ENCODE results near the gene GRAMD1A.
A peak's percentile ranks its signal among the peaks of the same experiment; 100 is the strongest.
"Not testable (repeated sequence)": the region's sequence is repeated elsewhere in the genome, so short reads cannot be mapped to it uniquely, and the experiment has no call there.

The GRAMD1A gene

DNA sequence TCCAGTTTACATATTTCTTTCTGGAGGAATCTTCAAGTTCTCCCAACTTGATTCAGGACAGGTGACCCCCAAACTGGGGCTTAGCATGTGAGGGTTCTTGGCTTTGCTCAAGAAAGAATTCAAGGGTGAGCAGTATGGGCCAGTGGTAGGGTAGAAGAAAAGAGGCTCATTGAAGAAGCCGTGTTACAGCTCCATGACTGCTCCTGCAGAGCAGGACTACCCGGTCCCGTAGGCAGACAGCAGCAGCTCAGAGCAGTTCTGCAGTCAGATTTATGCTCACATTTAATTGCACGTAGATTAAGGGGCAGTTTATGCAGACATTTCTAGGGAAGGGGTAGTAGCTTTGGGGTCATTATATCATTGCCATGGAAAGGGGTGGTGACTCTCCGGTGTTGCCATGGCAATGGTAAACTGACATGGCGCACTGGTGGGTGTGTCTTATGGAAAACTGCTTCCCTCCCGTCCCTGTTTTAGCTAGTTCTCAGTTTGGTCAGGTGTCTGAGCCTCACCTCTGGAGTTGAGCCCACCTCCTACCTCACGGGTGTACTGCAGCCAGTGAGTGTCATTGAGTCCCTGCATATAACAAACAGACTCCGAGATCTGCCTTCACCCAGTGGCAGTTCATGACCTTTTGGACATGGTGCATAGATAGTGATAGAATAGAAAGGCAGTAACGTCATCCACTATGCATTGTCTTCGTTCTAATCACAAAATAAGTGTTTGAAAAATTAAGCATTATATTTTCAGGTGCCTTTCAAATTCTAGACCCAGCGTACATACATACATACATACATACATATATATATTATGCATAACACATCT lies 20.1 kb upstream of the GRAMD1A start:
- DNase-seq (ENCODE audit: low read depth) = no peak

DNA sequence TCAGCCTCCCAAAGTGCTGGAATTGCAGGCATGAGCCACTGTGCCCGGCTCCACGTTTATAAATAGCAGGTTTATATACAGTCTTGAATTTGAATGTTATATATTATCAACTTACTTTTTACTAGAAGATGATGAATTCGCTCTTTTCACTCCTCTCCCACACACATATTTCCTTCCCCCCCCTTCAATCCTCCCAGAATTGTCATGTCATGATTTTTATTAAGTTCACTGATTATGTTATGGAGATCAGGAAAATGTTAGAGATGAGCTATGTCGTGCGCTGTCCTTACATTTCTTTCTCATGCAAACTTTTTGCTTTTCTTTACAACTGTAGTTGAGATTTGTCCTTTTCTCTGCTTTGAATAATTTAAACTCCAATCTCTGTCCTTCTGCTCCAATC lies 17.8 kb upstream of the GRAMD1A start:
- DNase-seq (ENCODE audit: low read depth) = no peak

DNA sequence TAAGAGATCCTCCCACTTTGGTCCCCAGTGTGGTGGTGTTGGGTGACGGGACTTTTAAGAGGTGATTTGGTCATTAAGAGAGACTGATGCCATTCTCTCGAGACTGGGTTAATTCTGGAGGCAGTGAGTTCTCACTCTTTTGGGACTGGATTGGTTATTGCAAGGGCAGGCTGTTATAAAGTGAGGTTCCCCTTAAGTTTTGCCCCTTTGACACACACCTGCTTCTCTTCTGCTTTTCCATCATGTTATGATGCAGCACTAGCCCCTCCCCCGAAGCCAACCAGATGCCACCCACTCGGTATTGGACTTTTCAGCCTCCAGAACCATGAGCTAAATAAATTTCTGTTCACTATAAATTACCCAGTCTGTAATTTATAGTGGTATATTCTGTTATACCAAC lies 16.3 kb upstream of the GRAMD1A start:
- no peak for DNase-seq (ENCODE audit: low read depth)

DNA sequence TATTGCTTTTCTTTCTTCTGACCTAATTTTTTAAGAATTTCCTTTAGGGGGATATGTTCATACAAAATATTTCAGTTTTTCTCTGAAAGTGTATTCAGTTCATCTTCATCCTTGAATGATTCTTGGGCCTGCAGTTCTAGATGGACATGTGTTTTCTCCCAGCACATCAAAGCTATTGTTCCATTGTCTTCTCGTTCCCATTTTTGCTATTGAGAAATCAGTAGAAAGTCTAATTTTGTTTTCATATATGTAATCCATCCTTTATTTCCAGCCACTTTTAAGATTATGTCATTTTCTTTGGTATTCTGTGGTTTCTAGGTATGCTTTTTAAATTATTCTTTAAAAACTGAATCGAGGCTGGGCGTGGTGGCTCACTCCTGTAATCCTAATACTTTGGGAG lies 15.8 kb upstream of the GRAMD1A start:
- DNase-seq (ENCODE audit: low read depth) = no peak

DNA sequence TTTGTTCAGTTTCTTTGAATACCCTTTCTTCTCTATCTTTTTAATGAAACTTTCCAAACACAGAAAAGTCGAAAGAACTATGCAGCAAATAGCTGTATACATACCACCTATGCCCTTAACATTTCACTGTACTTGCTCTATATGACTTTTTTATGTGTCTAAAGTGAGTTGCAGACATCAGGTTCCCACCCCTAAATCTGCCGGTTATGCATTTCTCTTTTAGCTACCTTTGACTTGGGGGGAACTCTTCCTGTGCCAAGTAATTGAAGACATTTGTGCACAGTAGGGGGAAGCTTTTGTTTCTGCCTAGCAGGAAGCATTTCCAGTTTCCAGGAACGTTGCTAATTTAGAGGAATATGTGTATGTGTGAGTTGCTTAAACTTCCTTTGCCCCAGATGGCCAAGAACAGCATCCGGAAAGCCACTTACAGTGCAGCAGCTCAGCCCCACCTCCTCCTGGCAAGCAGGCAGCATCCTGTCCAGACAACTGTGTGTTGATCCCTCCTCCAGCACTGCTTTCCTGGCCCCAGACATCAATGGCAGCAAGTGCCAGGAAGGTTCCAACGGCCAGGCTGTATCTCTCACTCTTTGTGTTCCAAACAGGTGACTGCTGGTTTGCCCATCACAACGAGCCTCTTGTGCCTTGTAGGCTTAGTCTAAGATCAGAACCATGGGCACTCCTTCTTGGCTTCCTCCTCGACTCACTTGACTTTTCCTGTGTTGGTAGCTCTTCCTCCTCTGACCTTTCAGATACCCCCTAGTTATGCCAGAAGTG lies 14.7 kb upstream of the GRAMD1A start:
- DNase-seq (ENCODE audit: low read depth) = no peak

DNA sequence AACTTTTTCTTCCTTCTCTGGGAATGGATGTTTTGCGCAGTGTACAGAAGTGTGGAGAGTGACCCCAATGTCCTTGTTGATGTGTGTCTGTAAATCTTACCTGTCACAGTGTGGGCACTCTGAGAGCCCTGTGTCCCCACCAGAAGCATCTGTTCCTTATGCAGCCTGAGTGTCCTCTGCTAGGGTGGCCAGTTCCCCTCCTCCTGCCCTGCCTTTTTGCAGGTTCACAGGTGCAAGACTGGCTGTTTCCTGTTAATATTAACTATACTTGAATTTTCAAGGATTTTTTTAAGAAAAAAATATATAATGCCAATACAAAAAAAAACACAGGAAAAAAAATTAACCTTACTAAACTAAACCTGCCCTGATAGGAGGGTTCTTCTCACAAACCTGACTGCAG lies 12.0 kb upstream of the GRAMD1A start:
- DNase-seq (ENCODE audit: low read depth) = no peak

DNA sequence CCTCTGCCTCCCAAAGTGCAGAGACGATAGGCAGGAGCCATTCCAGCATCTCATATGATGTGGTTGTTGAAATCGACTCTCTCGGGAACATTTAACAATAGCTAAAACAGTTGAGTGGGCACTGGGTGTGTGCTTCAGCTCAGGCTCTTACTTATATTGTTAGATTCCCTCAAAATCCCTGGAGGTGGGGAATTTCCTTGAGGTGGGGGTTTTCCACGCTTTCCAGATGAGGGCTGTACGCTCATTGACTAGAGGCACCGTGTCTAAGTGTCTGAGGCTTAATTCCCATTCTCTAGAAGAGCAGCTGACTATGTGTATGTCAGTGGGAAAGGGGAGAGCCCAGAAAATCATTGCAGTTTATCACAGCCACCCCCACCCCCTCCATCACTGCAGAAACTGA lies 10.8 kb upstream of the GRAMD1A start:
- no peak for DNase-seq (ENCODE audit: low read depth)

DNA sequence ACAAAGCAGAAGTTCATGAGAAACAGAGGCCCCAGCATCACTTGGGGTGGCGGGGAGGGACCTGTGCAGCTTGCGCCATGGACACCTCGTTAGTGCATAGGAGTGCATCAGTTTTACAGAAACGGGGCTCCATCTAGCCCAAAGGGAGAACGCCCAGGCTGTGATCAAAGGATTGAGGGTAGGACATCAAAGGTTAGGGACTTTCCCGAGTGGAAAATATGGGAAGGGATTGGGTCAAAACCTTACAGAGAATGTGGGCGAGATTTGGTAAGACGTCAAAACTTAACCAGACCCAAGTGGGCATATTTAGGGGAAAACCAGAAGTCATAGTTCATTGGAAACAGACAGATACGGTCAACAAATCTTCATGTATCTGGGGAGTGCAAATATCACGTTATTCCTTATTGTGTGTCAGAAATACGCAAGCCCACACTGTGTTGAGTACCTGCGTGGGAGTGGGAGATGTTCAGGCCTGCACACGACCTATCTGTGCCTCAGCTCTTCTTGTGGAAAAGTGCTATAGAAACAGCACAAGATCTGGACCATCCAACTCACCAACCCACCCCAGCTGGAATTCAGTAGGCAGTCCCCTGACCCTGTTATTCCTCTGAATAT lies 9.4 kb upstream of the GRAMD1A start:
- DNase-seq (ENCODE audit: low read depth) = no peak

DNA sequence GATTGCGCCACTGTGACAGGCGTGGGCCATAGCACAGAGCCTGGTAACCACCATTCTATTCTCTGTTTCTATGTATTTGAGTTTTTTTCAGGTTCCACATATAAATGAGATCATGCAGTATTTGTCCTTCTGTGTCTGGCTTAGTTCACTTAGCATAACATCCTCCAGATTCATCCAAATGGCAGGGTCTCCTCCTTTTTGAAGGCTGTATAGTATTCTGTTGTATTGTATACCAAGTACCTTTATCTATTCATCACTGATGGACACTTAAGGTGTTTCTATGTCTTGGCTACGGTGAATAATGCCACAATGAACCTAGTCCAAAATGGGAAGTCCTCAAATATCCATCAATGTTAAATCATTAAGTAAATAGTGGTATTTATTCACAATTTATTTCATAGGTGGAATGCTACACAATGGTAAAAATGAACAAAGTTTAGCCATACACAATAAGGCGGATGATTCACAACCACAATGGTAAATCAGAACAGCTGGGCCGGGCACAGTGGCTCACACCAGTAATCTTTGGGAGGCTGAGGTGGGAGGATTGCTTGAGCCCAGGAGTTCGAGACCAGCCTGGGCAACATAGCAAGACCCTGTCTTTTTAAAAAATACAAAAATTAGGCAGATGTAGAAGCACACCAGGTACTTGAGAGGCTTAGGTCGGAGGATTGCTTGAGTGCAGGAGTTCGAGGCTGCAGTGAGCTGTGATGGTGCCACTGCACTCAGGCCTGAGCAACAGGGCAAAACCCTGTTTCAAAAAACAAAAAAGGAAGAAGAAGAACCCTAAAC lies 8.4 kb upstream of the GRAMD1A start:
- DNase-seq (ENCODE audit: low read depth) = no peak

DNA sequence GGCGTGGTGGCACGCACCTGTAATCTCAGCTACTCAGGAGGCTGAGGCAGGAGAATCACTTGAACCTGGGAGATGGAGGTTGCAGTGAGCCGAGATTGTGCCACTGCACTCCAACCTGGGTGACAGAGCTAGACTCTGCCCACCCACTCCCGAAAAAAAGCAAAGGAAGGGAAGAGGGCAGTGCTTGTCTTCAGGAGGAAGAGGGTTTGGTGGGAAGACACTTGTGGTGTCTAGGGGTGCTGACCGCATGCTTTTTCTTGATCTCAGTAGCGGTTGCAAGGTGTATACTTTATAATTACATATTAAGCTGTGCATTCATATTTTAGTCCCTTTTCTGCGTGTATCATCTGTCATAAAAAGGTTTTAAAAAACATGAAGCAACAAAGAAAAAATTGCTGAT lies 7.5 kb upstream of the GRAMD1A start:
- DNase-seq (ENCODE audit: low read depth) = not testable (repeated sequence)

DNA sequence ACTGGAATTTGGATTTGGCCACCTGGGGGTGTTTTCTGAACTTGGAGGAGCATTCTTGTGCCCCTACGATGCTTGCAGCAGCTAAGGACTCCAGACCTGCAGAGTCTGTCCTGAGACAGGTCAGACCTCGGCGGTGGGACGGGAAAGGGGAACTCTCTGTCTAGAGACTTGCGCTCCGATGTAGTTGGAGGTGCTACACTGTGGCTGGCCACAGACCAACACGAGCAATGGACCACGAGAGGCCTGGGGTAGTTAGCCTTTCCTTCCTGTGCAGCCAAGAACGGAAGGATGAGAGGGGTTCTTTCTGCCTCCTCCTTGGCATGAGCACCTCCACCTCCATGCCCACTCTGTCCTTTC lies 5.9 kb upstream of the GRAMD1A start:
- no peak for DNase-seq (ENCODE audit: low read depth)

DNA sequence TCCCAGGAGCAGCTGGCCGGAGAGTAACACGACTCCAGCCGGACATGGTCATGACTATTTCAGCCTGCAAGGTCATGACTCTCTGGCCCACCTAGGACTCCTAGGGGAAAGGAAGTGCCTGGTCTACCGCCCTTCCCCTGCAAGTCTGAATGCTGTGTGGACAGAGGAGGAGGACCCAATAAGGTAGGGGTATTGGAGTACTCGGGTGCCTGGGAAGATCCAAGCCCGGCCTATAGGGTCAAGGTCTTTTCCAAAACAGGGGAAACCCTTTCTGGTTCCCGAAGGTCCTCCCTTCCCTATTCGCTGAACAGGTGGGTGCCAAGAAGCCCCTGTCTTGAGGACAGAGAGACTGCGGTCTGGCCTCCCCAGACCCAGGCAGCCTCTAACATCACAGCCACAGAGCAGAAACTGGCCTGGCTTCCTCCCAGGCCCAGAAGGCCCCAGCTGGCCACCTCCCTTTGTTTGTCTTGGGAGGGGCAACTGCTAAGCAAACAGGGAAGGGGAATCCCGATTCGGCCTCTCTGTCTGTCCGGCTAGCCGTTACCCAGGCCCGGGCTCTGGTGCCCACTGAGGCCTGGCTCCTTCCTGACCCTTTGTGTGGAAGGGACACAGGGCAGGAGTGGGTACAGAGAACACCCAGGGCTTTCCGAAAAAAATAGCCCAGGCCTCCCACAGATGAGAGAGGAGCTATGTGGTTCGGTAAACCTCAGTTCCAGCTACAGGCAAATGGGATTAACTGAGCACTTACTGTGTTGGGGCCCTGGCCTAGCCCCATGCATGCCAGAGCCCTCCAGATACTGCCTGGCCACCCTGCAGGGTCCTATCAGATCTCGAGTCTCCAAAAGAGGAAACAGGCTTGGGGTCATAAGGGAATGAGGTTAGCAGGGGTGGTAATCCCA lies 5.2 kb upstream of the GRAMD1A start:
- DNase-seq (ENCODE audit: low read depth) = no peak

DNA sequence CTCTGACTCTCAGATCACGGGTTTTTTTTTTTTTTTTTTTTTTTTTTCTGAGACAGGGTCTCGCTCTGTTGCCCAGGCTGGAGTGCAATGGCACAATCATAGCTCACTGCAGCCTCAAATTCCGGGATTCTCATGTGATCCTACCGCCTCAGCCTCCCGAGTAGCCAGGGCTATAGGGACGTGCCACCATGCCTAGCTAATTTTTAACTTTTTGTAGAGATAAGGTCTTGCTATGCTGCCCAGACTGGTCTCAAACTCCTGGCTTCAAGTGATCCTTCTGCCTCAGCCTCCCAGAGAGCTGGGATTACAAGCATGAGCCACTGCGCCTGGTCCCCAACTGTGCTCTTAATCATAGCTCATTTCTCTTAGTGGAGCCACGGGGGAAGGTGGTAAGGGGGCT lies 4.6 kb upstream of the GRAMD1A start:
- DNase-seq (ENCODE audit: low read depth) = no peak

DNA sequence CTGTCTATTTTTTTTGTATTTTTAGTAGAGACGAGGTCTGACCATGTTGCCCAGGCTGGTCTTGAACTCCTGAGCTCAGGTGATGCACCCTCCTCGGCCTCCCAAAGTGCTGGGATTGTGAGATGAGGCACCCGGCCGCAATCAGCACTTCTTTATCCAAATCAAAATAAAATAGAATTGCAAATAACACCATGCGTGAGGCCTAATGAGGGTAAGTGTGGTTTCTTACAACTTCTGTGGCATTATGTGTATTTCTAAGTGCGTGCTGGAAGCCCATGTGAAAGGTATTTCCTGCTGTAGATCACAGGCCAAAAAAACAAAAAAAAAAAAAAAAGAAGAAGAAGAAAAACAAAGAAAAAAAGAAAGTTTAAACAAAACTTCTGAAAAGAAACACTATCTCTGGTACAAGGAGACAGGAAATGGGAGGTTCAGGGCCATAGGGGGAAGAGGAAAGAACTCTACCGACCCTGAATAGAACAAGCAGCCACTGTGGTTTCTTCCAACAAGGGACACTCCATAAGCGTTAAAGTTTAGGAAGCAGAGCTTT lies 3.0 kb upstream of the GRAMD1A start:
- no peak for DNase-seq (ENCODE audit: low read depth)

DNA sequence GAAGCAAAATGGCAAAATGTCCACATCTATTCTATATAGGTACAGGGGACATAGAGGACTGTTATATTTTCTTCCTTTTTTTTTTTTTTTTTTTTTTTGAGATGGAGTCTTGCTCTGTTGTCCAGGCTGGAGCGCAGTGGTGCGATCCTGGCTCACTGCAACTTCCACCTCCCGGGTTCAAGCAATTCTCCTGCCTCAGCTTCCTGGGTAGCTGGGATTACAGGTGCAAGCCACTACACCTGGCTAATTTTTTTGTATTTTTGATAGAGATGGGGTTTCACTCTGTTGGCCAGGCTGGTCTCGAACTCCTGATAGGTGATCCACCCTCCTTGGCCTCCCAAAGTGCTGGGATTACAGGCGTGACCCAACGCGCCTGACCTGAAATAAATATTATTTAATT lies 1.9 kb upstream of the GRAMD1A start:
- not testable (repeated sequence) for DNase-seq (ENCODE audit: low read depth)

DNA sequence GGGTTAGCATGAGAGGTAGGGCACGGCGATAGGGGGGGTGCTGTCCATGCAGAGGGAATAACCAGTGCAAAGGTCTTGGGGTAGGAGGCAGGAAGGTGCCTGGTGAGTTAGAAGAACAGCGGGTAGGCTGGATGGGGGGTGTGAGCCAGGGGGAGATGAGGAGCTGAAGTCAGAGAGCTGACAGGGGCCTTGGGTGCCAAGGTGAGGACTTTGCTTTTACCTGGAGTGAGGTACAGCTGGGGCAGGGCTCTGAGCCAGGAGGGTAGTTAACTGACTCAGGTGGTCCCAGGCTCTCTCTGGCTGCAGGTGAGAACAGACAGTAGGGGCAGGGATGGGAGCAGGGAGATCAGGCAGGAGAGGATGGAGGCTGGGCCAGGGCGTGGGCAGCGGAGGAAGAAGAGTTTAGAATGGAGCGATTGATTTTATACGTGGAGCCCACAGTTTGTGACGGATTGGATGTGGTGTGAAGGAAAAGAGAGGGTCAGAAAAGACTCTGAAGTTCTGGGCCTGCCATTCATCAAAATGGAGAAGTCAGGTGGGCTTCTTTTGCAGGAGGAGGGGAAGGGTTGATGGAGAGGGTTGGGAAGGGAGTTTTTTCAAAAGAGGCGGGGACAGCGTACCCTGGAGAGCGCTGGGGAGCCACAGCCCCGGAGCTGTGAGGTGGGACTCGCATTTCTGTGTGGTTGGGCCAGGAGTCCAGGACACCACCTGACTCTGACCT lies 1.2 kb upstream of the GRAMD1A start:
- no peak for DNase-seq (ENCODE audit: low read depth)

DNA sequence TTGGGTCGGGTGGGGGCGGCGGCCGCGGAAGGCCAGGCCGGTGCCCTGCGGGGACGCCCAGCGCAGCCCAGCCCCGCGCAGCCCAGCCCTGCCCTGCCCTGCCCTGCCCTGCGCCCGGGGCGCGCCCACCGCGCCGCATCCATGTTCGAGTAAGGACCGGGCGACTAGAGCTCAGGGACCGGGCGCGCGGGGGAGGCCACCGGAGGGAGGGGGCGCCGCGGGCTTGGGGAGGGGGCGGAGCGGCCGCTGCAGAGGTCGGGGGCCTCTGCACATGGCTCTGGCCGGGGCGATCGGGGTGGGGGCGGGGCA lies 169 bp downstream of the GRAMD1A start:
- DNase-seq (ENCODE audit: low read depth) = no peak

DNA sequence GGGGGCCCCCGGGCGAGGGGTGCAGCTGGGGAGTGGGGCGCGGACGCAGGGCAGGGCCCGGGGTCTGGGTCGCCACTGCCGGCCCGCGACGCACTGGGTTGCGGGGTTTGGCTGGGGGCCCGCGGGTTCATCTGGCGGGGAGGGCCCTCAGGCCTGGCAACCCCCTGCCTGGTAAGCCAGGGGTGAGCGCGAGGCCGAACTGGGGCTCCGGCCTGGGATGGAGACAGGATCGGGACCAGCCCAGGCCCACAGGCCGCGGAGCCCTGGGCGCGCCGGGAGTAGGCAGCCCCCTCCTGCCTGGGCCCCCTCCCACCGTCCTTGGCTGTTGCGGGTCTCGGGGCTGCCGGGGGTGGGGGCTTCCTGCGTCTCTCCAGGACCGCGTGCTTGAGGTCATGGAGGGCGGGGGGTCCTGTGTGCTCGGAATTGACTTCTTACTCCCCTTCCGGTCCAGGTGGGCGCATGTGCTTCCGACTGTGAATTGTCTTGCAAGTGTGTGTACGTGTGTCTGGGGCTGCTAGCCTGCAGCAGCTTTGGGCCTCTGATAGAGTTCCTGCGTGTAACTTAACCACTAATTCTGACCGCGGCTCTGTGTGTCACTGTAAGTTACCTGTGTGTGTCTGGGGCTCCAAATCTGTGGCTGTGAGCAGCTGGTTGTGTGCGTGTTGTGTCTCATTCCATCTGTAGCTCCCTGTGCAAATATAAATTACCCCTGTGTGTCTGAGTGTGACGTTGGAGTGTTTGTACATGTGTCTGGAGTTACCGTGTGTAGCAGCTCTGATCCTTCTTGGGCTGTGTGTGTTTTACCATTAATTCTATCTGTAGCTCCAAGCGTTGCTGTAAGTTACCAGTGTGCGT lies 751 bp downstream of the GRAMD1A start:
- peak; percentile 72 for DNase-seq (ENCODE audit: low read depth)

DNA sequence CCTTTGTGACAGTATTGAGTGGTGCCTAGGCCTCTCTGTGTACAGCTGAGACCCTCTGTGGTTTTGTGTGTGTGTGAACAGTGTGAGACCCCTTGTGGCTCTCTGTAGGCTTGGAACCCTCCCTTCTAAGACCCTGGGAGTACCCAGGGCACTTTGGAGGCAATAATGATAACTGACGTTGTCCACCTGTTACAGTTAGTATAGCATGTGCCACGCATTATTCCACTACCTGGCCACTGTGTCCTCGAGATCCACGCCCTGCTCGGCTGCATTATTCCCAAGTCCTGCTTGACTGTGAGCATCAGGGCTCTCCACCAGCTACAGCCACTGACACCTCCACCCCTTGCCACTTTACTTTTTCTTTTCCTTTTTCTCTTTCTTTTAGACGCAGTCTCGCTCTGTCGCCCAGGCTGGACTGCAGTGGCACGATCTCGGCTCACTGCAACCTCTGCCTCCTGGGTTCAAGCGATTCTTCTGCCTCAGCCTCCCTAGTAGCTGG lies 2.0 kb downstream of the GRAMD1A start:
- no peak for DNase-seq (ENCODE audit: low read depth)

Data from T-helper 22 cell (primary cell).